Fibroblast of skin of back (primary cell): ENCODE data around the gene TAB2.
A peak's percentile ranks its signal among the peaks of the same experiment; 100 is the strongest.
"Not testable (repeated sequence)": the region's sequence is repeated elsewhere in the genome, so short reads cannot be mapped to it uniquely, and the experiment has no call there.

Experiments
- DNase-seq: peaks from one replicate; pipeline ENCODE4 v3.0.0-alpha.2; 2013

TAB2 gene

GRCh38 chr6:149335924-149336608, 18.6 kb downstream of the TAB2 start:
- DNase-seq: peak; percentile 67

- no peak for DNase-seq
Measured at GRCh38 chr6:149336609-149336928, 19.1 kb downstream of the TAB2 start.

DNA sequence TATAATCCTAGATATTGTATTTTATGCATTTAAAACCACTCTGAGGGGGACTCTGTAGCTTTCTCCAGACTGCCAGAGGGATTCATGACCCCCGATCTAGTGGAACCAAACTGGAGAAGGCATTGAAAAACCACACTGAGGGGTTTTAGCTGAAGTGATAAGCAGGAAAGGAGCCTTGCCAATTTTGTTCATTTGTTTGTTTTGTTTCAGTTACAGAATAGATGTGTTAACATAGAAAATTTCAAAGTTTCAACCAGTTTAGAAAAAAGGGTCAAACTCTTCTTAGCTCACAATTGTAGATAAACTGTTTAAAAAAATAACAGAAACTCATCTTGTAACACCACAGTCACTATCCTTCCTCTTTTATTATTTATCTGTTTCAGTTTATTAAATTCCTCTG, 19.8 kb downstream of the TAB2 start:
- DNase-seq: no peak

GRCh38 chr6:149340200-149340599, 22.7 kb downstream of the TAB2 start:
- DNase-seq: no peak

GRCh38 chr6:149342525-149342924, 25.0 kb downstream of the TAB2 start:
- DNase-seq: no peak

GRCh38 chr6:149343501-149343900, 26.0 kb downstream of the TAB2 start:
- no peak for DNase-seq

- no peak for DNase-seq
Measured at GRCh38 chr6:149346078-149346477, 28.6 kb downstream of the TAB2 start.

GRCh38 chr6:149347067-149347466, 29.6 kb downstream of the TAB2 start:
- no peak for DNase-seq

GRCh38 chr6:149349279-149349678, 31.8 kb downstream of the TAB2 start:
- not testable (repeated sequence) for DNase-seq

- DNase-seq: no peak
Measured at GRCh38 chr6:149354009-149354408, 36.5 kb downstream of the TAB2 start.

- DNase-seq: no peak
Measured at GRCh38 chr6:149356081-149356750, 38.7 kb downstream of the TAB2 start.

DNA sequence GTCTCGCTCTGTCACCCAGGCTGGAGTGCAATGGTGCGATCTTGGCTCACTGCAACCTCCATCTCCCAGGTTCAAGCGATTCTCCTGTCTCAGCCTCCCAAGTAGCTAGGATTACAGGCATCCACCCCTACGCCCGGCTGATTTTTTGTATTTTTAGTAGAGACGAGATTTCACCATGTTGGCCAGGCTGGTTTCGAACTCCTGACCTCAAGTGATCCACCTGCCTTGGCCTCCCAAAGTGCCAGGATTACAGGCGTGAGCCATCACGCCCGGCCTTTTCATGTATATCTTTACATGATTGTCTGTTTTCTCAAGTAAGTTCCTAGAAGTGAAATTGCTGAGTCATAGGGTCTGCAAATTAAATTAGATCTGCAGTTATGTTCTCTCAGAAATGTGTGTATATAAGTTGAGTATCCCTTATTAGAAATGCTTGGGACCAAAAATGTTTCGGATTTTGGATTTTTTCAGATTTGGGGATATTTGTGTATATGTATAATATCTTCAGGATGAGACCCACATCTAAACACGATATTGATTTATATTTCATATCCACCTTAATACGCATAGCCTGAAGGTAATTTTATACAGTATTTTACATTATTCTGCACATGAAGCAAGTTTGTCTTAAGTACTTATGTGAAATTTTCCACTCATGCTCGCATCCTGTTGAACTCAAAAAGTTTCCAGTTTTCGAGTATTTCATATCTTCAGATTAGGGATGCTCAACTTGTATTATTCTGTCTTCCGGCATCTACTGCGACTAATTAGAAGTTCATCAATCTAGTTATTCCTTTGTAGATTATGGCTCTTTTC, 40.4 kb downstream of the TAB2 start:
- DNase-seq: peak; percentile 12

DNA sequence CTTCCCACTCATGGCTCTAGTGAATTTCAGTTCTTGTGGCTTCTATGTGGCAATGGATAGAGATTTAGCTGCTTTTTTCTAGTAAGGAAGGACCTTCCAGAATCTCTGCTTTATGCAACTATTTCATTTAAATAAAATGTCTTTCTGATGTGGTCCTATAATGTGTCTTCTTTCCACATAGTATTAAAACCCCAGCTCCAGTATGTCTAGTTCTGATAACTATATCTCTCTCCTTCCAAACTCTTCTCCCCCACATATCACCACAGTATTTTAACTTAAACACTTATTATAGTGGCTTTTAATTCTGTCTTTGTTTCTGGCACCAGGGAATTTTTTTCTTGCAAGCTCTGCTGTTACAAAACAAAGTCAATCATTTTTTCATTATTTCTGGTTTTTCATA, 41.9 kb downstream of the TAB2 start:
- no peak for DNase-seq

GRCh38 chr6:149360536-149360935, 43.0 kb downstream of the TAB2 start:
- DNase-seq: no peak

GRCh38 chr6:149362289-149362688, 44.8 kb downstream of the TAB2 start:
- DNase-seq: no peak

- DNase-seq: no peak
Measured at GRCh38 chr6:149363154-149363553, 45.6 kb downstream of the TAB2 start.

- DNase-seq: no peak
Measured at GRCh38 chr6:149364557-149364956, 47.0 kb downstream of the TAB2 start.

- no peak for DNase-seq
Measured at GRCh38 chr6:149365197-149365596, 47.7 kb downstream of the TAB2 start.

- no peak for DNase-seq
Measured at GRCh38 chr6:149366267-149366921, 48.9 kb downstream of the TAB2 start.

- DNase-seq: no peak
Measured at GRCh38 chr6:149368065-149368464, 50.6 kb downstream of the TAB2 start.

- DNase-seq: no peak
Measured at GRCh38 chr6:149371154-149371553, 53.6 kb downstream of the TAB2 start.

GRCh38 chr6:149372062-149372461, 54.5 kb downstream of the TAB2 start:
- DNase-seq: no peak

- no peak for DNase-seq
Measured at GRCh38 chr6:149373511-149373910, 56.0 kb downstream of the TAB2 start.
